Liver (tissue), 9 donors: Measurements from ENCODE around the gene LHX3. TPM values are rescaled to one million over a fixed set of nuclear protein-coding genes. Genes with fewer than 3 reads are reported as not detected.

Source experiments
- DNase-seq: peaks from one replicate; pipeline ENCODE4 v3.0.0-alpha.2; 2017; ENCODE audit warnings: low spot score
- H3K27ac ChIP-seq, 2 donors: one replicate each; pipeline ENCODE4 v1.7.0; 2013; ENCODE audit warnings: inconsistent platforms in 2 of 2, low read length in 2 of 2, control low read depth in 1 of 2, low read depth in 1 of 2, mild to moderate bottlenecking in 1 of 2
- H3K27me3 ChIP-seq, 4 donors: one replicate each; pipeline versions ENCODE4 v1.6.1 to v1.7.0; 2013; ENCODE audit warnings: low read length in 3 of 4, inconsistent platforms in 1 of 4, mild to moderate bottlenecking in 1 of 4, moderate library complexity in 1 of 4; ENCODE audit not compliant: control insufficient read depth in 4 of 4, insufficient read depth in 4 of 4
- H3K36me3 ChIP-seq, 4 donors: one replicate each; pipeline versions ENCODE4 v1.6.1 to v1.7.0; 2013; ENCODE audit warnings: low read length in 3 of 4, mild to moderate bottlenecking in 3 of 4, low read depth in 1 of 4, moderate library complexity in 1 of 4; ENCODE audit not compliant: control insufficient read depth in 4 of 4, insufficient read depth in 3 of 4
- H3K4me1 ChIP-seq, 4 donors: one replicate each; pipeline versions ENCODE4 v1.6.1 to v1.7.0; 2013; ENCODE audit warnings: low read length in 3 of 4, mild to moderate bottlenecking in 3 of 4, moderate library complexity in 1 of 4; ENCODE audit not compliant: control insufficient read depth in 4 of 4, insufficient read depth in 4 of 4
- H3K4me3 ChIP-seq, 3 donors: one replicate each; pipeline versions ENCODE4 v1.6.1 to v1.7.0; 2013; ENCODE audit warnings: low read length in 3 of 3, control low read depth in 1 of 3, low read depth in 1 of 3, mild to moderate bottlenecking in 1 of 3
- H3K9ac ChIP-seq, 2 donors: one replicate each; pipeline ENCODE4 v1.7.0; 2013; ENCODE audit warnings: low read length in 2 of 2, mild to moderate bottlenecking in 2 of 2, moderate library complexity in 2 of 2, control low read depth in 1 of 2, low read depth in 1 of 2
- H3K9me3 ChIP-seq, 4 donors: one replicate each; pipeline versions ENCODE4 v1.6.1 to v1.7.0; 2013; ENCODE audit warnings: low read length in 3 of 4; ENCODE audit not compliant: control insufficient read depth in 4 of 4
- ATF3 ChIP-seq: IDR thresholded peaks from 2 replicates; pipeline ENCODE4 v1.6.1; 2016; ENCODE audit warnings: antibody characterized with exemption
- EGR1 ChIP-seq, 2 donors: IDR thresholded peaks; 2 replicates each; pipeline ENCODE4 v1.6.1; 2016 to 2018; ENCODE audit warnings: antibody characterized with exemption in 2 of 2, low read depth in 2 of 2
- FOXA1 ChIP-seq: IDR thresholded peaks from 2 replicates; pipeline ENCODE4 v1.6.1; 2016; ENCODE audit warnings: antibody characterized with exemption
- GABPA ChIP-seq, 2 donors: IDR thresholded peaks in 1 of 2; conservative IDR thresholded peaks in 1 of 2; 2 replicates each; pipeline ENCODE4 v1.6.1; 2016; ENCODE audit warnings: antibody characterized with exemption in 2 of 2, mild to moderate bottlenecking in 1 of 2, moderate library complexity in 1 of 2
- HNF4G ChIP-seq: IDR thresholded peaks from 2 replicates; pipeline ENCODE4 v1.6.1; 2016; ENCODE audit warnings: antibody characterized with exemption
- JUND ChIP-seq, 2 donors: IDR thresholded peaks; 2 replicates each; pipeline ENCODE4 v1.6.1; 2016; ENCODE audit warnings: antibody characterized with exemption in 2 of 2
- MAX ChIP-seq: IDR thresholded peaks from 2 replicates; pipeline ENCODE4 v1.6.1; 2016; ENCODE audit warnings: antibody characterized with exemption
- RAD21 ChIP-seq, 2 donors: IDR thresholded peaks; 2 replicates each; pipeline ENCODE4 v1.6.1; 2016; ENCODE audit warnings: antibody characterized with exemption in 2 of 2, mild to moderate bottlenecking in 2 of 2
- RXRA ChIP-seq, 2 donors: IDR thresholded peaks; 2 replicates each; pipeline ENCODE4 v1.6.1; 2017 to 2018; ENCODE audit warnings: antibody characterized with exemption in 2 of 2, mild to moderate bottlenecking in 1 of 2
- SP1 ChIP-seq: IDR thresholded peaks from 2 replicates; pipeline ENCODE4 v1.6.1; 2018; ENCODE audit warnings: antibody characterized with exemption, mild to moderate bottlenecking
- TAF1 ChIP-seq: conservative IDR thresholded peaks from 2 replicates; pipeline ENCODE4 v1.6.1; 2016; ENCODE audit warnings: antibody characterized with exemption, mild to moderate bottlenecking
- YY1 ChIP-seq: IDR thresholded peaks from 2 replicates; pipeline ENCODE4 v1.6.1; 2016; ENCODE audit warnings: antibody characterized with exemption, mild to moderate bottlenecking
- WGBS: extraction: QIAGEN DNeasy Blood & Tissue Kit; methylation state at CpG from one replicate; pipeline ENCODE4 v1.1.7; 2013; 5-methylcytosine and 5-hydroxymethylcytosine counted together
- polyA plus RNA-seq, 2 donors: library from polyadenylated mRNA; stranded (reverse) in 1 of 2; unstranded in 1 of 2; fragments of 200-250 nt in 1 of 2; fragments of >200 nt in 1 of 2; fragmentation: Nextera tagmentation in 1 of 2; extraction: Ambion mirVana in 1 of 2; gene quantifications; one replicate each; pipeline versions ENCODE4 v1.2.1 to v1.2.3, GENCODE V29; 2013 to 2015
- total RNA-seq, 2 donors: library from RNA; depleted of rRNA; stranded (reverse); fragments of >200 nt; gene quantifications; one replicate each; pipeline ENCODE4 v1.2.3, GENCODE V29; 2014
- TF ChIP-seq, protein P1 (sequence below): IDR thresholded peaks from 2 replicates; pipeline ENCODE4 v1.6.1; 2016; ENCODE audit warnings: antibody characterized with exemption
- TF ChIP-seq, protein P2 (sequence below): IDR thresholded peaks from 2 replicates; pipeline ENCODE4 v1.6.1; 2016; ENCODE audit warnings: antibody characterized with exemption, mild to moderate bottlenecking
- donor health status: healthy.
- donor health status: healthy.
- donor health status: healthy.
- donor health status: healthy.
- donor health status: healthy.

Gene LHX3
- total and polyA plus RNA-seq, 4 donors: not detected

DNA sequence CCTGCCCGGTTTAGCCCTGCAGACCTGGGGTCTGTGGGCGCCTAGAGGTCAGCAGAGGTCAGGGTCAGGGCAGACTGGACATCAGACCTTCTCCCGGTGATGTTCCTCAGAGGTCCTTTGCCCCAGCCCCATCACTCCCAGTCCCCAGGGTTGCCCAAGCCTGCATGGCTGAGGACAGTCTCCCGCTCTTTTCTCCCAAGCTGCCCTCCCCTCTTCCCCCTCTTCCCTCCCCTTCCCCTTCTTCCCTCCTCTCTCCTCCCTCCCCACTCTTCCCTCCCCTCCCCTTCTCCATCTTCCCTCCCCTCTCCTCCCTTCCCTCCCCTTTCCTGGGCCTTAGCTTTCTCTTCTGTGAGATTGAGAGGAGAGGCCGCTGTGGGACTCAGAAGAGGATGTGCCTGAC, 10.4 kb downstream of the LHX3 start (continued):
- TF ChIP-seq, protein P1, sequence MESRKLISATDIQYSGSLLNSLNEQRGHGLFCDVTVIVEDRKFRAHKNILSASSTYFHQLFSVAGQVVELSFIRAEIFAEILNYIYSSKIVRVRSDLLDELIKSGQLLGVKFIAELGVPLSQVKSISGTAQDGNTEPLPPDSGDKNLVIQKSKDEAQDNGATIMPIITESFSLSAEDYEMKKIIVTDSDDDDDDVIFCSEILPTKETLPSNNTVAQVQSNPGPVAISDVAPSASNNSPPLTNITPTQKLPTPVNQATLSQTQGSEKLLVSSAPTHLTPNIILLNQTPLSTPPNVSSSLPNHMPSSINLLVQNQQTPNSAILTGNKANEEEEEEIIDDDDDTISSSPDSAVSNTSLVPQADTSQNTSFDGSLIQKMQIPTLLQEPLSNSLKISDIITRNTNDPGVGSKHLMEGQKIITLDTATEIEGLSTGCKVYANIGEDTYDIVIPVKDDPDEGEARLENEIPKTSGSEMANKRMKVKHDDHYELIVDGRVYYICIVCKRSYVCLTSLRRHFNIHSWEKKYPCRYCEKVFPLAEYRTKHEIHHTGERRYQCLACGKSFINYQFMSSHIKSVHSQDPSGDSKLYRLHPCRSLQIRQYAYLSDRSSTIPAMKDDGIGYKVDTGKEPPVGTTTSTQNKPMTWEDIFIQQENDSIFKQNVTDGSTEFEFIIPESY: no peak
- TF ChIP-seq MAX: no peak
- TF ChIP-seq FOXA1: no peak
- TF ChIP-seq GABPA (IDR thresholded peaks at IDR 0.05 in 1 of 2, conservative IDR thresholded peaks at IDR 0.05 in 1 of 2): no peak

GRCh38 chr9:136193891-136194279, 11.0 kb downstream of the LHX3 start:
- Histone ChIP-seq H3K27me3 (peaks cover 3 to 61% (median 6%) of the 10 kb centered on the region in 4 donors), H3K9ac (no peak overlapping the region), H3K4me1 (peaks cover 0 to 11% (median 2%) of the 10 kb centered on the region in 4 donors), H3K27ac (no peak overlapping the region), H3K4me3 (no peak overlapping the region), H3K9me3 (no peaks in the 10 kb centered on the region), H3K36me3 (no peaks in the 10 kb centered on the region)
- no peak for DNase-seq
- no peak for TF ChIP-seq TAF1
- TF ChIP-seq EGR1 (IDR thresholded peaks at IDR 0.05; ENCODE audit: low read depth in 2 of 2): no peak
- TF ChIP-seq MAX: no peak
- TF ChIP-seq JUND (IDR thresholded peaks at IDR 0.05): no peak
- WGBS: 5% methylated on average over 45 of the region's 45 CpGs

- no peak overlapping the region for H3K27ac ChIP-seq
- no peak for DNase-seq
- peaks cover 0 to 10% (median 2%) of the 10 kb centered on the region in 4 donors for H3K4me1 ChIP-seq
- no peak for TF ChIP-seq RAD21 (IDR thresholded peaks at IDR 0.05)
- no peak for TF ChIP-seq RXRA (IDR thresholded peaks at IDR 0.05)
- no peak for TF ChIP-seq EGR1 (IDR thresholded peaks at IDR 0.05; ENCODE audit: low read depth in 2 of 2)
- TF ChIP-seq YY1: no peak
- TF ChIP-seq JUND (IDR thresholded peaks at IDR 0.05): no peak
- TF ChIP-seq TAF1: no peak
- TF ChIP-seq HNF4G: no peak
- no peak for TF ChIP-seq FOXA1
- TF ChIP-seq, protein P2, sequence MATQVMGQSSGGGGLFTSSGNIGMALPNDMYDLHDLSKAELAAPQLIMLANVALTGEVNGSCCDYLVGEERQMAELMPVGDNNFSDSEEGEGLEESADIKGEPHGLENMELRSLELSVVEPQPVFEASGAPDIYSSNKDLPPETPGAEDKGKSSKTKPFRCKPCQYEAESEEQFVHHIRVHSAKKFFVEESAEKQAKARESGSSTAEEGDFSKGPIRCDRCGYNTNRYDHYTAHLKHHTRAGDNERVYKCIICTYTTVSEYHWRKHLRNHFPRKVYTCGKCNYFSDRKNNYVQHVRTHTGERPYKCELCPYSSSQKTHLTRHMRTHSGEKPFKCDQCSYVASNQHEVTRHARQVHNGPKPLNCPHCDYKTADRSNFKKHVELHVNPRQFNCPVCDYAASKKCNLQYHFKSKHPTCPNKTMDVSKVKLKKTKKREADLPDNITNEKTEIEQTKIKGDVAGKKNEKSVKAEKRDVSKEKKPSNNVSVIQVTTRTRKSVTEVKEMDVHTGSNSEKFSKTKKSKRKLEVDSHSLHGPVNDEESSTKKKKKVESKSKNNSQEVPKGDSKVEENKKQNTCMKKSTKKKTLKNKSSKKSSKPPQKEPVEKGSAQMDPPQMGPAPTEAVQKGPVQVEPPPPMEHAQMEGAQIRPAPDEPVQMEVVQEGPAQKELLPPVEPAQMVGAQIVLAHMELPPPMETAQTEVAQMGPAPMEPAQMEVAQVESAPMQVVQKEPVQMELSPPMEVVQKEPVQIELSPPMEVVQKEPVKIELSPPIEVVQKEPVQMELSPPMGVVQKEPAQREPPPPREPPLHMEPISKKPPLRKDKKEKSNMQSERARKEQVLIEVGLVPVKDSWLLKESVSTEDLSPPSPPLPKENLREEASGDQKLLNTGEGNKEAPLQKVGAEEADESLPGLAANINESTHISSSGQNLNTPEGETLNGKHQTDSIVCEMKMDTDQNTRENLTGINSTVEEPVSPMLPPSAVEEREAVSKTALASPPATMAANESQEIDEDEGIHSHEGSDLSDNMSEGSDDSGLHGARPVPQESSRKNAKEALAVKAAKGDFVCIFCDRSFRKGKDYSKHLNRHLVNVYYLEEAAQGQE: no peak
- no peak for TF ChIP-seq ATF3
- no peak for TF ChIP-seq MAX
- no peak for TF ChIP-seq SP1
- no peak for TF ChIP-seq GABPA (IDR thresholded peaks at IDR 0.05 in 1 of 2, conservative IDR thresholded peaks at IDR 0.05 in 1 of 2)
- H3K36me3 ChIP-seq: no peaks in the 10 kb centered on the region
- H3K4me3 ChIP-seq: no peak overlapping the region
- peaks cover 3 to 56% (median 6%) of the 10 kb centered on the region in 4 donors for H3K27me3 ChIP-seq
- no peaks in the 10 kb centered on the region for H3K9me3 ChIP-seq
- 6% methylated on average over 96 of the region's 96 CpGs for WGBS
- no peak overlapping the region for H3K9ac ChIP-seq
Observed at GRCh38 chr9:136193127-136193890, 11.6 kb downstream of the LHX3 start.
